HG03575 (cell line): ENCODE data around the gene IL17REL.

ENCODE experiments used
- ATAC-seq: cut with Tn5 transposase; IDR thresholded peaks from one replicate; pipeline ENCODE4 v1.9.1; 2021; ENCODE audit not compliant: unreplicated experiment, insufficient number of reproducible peaks, low FRiP score; ENCODE audit errors: extremely low read depth

The IL17REL gene

DNA sequence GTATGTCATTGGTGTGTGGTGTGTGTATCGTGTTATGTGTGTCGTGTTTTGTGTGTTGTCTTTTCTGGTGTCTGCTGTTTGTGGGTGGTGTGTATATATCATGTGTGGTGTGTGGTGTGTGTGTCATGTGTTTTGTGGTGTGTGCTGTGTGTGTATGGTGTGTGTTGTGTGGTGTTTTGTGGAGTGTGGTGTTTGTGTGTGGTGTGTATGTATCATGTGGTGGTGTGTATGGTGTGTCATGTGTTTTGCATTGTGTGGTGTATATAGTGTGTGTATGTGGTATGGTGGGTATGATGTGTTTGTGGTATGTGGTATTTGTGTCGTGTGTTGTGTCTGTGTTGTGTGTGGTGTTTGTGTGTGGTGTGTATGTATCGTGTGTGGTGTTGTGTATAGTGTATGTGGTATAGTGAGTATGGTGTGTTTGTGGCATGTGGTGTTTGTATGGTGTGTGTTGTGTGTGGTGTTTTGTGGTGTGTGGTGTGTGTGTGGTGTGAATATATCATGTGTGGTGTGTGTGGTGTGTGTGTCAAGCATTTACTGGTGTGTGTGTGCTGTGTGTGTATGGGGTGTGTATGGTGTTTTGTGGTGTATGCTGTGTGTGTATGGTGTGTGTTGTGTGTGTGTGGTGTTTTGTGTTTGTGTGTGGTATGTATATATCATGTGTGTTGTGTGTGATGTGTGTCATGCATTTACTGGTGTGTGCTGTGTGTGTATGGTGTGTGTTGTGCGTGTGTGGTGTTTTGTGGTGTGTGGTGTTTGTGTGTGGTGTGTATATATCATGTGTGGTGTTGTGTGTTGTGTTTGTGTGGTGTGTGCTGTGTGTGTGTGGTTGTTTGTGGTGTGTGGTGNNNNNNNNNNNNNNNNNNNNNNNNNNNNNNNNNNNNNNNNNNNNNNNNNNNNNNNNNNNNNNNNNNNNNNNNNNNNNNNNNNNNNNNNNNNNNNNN is 39.3 kb downstream of the IL17REL start:
- no peak for ATAC-seq

DNA sequence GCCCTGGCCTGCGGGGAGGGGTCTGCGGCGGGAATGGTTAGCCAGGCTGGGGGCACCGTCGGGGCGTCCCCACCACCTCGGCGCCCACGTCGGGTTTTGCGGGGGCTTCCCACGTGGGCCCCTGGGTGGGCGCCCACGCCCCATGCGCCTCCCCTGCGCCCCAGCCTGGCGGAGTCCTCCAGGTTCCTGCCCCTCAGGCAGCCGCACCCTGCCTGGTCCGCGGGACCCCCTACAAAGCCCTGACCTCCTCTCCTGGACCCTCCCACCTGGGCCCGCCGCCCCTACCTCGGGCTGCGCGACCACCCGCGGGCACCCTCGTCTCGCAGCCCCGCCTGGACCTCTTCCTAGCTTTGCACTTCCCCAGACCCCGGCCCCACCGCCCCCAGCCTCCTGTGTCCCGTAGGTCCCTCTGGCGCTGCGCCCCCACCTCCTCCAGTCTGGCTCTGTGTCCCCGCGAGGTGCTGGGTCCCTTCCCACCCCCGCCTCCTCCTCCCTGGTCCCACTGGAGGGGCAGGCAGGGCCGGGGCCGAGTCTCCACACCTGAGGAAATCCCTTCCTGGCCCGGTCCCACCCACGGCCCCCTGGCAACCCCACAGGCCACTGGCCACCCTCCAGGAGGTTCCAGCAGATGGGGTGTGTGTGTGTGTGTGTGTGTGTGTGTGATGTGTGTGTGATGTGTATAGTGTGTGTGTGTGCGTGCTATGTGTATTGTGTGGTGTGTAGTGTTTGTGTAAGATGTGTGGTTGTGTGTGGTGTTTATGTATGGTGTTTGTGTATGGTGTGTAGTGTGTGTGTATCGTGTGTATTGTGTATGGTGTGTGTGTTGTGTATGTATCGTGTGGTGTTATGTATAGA is 40.2 kb downstream of the IL17REL start:
- no peak for ATAC-seq

DNA sequence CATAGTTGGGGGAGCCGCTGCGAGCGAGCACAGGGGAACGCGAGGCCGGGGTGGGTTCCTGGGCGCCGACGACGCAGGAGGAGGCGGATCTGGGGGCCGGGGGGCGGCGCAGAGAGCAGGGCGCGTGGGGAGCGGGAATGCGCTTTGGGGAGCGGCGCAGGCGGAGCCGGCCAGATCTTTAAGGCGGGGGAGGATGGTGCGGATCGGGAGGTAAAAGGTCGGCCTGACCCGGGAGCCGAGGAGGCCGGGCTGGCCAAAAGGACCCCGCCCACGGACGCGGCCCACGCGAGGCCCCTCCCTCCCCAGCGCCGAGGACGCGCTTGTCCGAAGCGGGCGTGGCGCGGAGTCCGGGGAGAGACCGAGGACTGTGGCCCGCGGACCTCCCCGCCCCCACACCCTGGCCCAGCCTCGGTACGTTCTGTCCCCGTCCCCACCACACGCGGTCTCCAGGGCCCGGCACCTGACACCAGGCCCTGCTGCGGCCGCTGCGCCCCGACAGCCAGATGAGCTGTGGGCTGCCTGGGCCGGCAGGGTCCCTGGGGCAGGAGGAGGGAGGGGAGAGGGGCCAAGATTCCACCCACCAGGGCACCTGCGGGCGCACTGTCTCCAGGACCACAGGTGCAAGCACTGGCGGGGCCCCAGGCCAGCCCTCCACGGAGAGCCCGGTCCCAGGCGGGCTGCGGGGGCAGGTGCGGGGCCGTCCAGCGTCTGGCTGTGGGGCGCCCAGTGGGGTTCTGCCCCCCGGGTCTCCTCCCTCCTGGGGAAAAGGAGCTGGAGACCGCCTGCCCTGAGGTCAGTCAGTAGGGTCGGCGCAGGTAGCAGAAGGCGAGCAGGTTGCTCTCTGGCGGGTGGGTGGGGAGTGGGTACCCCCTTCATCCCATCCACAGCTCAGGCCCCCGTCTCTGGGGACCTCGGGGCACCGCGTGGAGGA is 41.1 kb downstream of the IL17REL start:
- ATAC-seq: no peak

DNA sequence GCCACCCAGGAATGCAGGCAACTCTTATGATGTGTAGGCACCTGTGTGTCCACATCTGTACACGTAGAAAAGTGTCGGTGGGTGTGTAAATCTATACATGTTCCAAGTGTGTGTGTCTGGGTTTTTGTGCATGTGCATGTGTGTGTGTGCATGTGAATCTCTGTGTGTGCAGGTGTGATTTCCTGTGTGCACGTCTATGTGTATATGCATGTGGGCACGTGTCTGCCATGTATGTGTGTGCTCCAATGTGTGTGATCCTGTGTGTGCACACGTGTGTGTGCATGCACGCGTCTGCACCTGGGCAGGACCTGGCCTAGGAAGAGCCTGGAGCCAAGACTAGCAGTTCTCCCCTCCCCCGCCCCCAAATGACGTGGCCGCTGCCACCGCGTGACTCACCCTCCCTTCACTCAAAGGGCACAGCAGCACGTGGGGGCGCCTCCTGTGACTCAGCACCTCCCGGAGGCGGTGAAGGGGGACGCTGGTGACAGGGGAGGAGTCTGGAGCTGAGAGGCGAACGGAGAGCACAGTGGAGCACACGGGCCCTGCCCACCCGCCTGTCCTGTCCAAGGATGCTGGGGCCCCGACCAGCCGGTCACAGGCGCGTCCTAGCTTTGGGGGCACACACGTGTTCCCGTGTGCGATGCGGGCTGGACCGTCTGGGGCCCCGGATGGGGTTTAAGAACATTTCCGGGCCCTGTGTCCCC is 41.9 kb downstream of the IL17REL start:
- ATAC-seq: no peak

DNA sequence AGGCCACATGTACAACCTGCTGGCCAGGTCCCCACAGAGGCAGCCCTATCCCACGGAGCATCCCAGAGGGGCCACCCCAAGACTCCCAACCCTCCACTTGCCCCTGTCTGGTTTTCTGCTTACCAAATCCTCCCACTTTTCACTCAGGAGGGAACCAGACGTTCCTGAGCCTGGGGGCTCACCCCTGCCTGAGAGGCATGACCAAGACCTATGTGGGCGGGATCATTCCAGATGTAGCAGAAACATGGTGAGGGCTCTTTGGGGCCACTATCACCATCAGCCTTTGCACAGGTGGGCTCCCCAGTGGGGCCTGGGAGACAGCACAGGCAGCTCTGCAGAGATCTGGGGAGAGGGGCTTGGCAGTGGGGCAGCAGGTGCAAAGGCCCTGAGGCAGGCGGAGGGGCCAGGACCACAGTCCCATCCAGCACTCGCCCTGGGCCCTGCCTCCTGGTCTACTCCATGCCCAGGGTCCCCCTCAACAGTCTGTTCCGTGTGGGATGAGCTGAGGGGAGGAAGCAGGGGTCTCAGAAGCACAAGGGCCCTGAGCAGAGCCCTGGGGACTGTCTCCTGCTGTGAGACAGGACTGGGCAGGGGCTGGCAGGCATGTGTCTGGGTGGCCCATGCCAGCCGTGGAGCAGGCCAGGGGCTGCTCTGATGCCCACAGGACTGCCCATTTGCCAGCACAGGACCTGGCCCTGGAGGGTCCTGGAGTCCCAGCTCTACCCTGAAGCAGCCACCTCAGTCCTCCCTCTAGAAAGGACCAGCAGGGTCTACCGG is 42.6 kb downstream of the IL17REL start:
- ATAC-seq: no peak

DNA sequence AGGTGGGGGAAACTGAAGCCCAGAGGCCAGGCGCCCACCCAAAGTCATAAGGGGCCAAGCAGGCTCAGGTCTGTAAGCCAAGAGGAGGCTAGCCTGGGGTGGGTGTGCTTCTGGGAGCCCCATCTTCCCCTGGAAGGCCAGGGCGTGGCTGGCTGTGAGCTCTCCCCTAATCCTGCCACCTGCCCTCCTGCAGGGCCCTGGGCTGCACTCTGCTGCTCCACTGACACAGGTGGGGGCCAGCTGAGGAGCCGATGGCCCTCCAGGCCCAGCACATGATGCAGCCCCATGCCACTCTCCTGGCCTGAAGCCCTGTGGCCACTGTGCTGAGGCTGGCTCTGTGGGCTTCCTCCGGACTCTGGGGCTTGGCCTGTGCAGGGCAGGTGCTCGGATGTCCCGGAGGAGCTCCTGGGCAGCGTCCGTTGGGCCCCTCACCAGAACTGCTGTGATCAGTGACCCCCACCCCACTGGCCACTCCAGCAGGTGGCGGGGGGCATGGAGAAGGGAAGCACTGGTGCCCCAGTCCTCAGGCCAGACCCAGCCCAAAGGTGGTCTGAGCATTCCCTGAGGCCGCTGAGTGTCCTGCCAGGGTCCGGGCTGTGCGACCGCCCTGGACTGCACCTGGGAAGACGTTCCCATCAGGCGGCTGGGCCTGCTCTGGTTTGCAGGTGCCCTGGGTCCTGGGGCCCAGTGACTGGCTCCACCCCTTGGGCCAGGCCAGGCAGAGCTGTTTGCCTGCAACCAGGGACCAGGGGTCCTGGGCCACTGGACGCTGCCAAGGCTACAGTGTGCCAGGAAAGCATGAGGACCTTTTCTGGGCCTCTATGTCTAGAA is 43.5 kb downstream of the IL17REL start:
- ATAC-seq: no peak

DNA sequence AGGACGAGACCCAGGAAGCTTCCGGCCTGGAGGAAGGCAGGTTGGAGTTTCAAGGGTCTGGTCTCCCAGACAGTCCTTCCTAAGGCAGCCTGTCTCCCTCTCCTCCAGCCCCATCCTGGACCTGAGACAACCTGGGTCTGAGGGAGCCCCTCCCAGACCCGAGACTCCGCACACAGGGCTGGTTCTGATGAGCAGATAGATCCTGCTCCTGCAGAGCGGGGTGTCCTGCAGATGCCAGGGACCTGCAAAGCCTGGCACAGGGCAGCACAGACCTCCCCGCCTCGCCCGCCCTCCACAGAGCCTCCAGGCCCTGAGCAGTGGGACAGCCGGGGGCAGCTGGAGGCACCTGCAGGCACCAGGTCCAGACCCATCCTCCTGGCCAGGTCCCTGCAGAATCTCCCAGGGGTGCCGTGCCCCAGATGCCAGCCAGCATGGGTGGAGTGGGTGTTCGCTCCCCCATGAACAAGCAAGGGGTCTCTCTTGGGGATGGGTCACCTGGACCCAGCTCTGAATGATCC is 44.2 kb downstream of the IL17REL start:
- no peak for ATAC-seq

DNA sequence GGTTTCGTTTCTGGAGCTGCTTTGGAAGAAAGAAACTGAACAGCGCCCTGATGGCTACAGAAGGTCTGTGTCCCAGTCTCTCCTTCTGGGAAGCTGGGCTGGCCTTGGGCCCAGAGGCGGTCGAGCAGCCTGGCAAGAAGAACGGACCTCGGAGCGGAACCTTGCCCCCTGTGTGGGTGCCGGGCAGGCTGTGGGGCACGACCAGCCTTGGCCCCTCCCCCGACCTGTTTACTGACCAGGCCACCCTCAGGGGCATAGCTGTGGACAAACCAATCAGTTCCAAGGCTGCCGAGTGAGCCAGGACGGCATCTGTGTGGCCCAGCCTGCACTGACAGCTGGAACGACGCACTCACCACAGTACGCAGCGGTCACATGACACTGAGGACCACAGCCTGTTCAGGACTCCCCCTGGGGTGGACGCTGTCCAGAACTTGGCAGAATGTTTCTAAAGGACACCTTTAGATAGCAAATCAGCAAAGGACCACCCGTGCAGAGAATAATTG is 44.8 kb downstream of the IL17REL start:
- ATAC-seq: no peak

DNA sequence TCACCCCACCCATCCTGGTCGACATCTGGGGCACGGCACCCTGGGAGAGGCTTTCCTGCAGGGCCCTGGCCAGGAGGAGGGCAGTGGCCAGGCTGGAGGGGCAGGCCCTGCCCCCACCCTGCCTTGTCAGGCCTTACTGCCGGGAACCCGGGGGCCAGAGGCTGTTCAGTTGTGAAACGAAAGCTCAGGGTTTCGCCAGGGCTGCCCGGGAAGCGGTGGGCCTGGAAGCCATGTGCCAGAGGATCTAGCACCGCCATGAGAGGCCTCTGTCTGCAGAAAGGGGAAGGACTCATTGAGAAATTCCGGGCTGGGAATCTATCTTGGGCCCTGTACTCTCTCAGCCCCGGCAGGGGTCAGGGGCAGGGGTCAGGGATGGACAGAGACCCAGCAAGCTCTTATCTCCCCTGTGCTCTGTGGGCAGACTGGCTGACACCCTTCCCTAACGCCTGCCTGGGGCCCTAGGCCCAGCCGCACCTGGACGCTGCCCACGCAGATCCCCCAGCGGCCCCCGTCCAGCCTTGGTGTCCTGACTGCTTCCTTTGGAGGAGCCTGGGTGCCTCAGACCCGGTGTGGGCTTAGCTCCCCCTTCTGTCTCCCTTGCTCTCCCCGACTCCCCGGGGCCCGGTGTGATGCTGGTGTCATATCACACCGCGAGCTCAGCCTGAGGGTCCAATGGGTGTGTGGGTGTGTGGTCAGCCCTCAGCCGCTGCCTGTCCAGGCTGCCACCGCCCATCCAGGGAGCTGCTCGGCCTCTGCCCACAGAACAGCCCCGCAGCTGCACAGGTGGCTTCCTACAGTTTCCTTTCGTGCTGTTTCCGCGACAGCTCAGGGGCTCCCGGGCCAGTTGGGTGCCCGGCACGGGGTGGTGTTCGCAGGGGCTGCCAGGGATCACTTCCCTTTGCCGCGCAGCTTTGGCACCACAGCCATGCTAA is 45.5 kb downstream of the IL17REL start:
- no peak for ATAC-seq

DNA sequence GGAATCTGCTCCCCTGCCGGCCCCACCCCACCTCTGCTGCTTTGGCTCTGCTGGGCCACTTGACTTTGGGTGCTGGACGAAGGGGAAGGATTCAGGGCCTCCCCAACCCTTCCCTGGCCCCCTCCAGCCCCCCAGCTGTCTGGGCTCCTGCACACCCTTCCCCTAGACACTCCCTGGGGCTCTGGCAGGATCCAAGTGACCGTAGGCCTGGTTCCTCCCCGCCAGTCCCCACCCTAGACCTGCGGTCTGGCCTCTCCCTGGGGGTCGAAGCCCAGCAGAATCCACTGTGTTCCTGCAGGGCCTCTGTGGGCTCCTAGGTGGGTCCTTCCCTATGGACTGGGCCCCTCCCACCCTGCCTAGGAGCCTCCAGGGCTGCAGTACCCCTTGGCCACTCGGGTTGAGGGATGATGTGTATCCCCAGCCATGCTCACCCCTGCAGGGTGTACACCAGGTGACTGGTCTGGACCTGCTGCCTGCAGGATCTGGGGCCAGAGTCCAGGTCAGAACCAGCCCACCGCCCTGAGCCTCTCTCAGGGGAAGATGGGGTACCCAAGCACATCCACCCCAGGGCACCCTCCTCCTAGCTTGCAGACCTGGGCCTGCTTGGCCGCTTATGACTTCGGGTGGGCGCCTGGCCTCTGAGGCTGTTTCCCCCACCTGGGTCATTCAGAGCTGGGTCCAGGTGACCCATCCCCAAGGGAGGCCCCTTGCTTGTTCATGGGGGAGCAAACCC is 46.4 kb downstream of the IL17REL start:
- ATAC-seq: no peak

DNA sequence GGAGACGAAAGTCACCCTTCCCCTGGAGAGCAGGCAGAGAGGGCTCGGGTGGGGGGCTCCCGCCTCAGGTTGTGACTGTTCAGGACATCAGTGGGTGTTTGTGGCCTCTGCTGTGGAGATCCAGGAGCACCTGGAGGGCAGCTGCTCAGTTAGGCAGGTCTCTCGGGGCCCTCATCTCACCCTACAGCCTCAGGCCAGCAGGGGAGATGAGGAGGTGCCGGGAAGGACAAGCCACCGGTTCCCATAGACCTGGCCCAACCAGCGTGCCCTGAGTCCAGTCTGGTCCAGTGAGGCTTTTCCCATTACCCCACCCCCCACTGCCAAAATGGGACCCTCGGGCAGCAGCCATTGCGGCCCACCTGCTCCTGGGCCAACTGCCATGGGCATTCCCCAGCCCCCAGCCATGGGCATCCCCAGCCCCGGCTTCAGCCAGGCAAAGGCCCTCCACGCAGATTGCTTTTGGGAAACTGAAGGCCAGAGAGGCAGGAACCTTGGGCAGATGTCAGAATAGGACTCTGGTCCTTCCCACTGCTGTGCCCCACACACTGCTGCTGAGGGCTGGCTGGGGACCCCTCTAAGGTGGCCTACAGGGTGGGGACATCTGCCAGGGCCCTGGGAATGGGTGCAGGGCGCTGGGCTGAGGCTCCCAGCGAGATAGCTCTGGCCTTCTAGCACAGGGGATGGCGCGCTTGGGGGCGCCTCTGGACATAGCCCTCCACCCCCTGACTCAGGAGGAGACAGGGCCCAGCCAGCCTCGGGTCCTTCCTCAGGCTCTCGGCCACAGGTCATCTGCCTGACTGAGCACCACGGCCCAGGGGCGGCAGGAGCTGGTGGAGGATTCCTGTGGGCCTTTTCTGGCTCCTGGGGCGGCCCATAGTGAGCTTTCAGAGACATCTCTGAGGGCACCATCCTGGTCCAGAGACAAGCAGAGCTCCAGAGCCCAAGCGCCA is 47.2 kb downstream of the IL17REL start:
- ATAC-seq: no peak

DNA sequence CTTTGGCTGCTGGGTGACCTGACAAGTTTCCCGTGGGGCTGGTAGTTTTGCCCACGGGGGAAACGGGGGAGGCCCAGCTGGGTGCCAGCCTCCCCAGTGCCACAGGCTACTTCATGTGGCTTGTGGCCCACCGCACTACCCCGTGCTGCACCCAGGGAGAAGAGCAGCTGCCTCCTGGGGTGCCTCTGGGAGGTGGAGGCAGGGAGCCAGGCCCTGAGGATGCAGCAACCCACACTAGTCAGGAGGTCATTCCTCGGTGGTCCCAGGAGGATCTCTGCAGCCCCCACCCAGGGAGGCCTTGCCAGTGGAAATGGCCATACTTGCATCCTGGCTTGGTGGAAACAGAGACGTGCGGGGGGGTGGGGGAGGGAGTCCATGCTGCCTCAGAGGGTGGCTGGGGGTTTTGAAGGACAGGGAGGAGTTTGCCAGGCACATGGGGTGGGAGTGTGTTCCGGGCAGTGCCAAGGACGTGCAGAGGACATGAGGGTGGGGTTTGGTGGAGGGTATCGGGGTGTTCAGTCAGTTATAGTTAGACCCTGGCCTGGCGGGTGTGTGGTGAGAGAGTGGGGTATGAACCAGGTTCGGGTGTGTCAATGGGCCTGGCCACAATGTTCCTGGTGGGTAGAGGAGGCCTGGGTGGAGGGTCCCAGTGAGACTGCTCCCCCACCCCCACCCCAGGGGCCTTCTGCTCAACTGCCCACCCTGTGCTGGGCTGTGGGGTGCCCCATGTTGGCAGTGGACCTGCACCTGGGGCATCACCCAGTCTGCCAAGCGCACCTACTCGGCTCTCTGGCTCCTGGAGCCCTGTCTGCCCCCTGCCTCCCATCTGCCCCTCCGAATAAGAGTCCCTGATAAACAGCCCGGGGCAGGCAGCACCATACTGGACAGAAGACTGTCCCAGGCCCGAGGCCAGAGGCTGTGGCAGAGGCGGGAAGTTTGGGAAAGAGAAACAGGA is 48.2 kb downstream of the IL17REL start:
- ATAC-seq: no peak

DNA sequence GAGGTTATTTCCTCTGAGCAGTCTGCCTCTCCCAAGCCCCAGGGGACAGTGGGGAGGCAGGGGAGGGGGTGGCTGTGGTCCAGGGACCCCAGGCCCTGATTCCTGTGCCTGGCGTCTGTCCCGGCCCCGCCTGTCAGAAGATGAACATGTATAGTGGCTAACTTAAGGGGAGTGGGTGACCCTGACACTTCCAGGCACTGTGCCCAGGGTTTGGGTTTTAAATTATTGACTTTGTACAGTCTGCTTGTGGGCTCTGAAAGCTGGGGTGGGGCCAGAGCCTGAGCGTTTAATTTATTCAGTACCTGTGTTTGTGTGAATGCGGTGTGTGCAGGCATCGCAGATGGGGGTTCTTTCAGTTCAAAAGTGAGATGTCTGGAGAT is 48.9 kb downstream of the IL17REL start:
- no peak for ATAC-seq
